Gastroesophageal sphincter (tissue), 3 donors: ENCODE measurements around the gene MLLT1.

ENCODE experiments used
- CTCF ChIP-seq, 4 experiments: fragments of 200-600 bp in 2 of 4; fragments of 450-650 bp in 2 of 4; sonication (generic) in 1 of 4; IDR thresholded peaks; one replicate each; pipeline ENCODE4 v1.5.1; 2017 to 2019; ENCODE audit warnings: antibody characterized with exemption in 4 of 4, mild to moderate bottlenecking in 2 of 4, moderate library complexity in 2 of 4
- POLR2A ChIP-seq, 2 donors: fragments of 450-650 bp; IDR thresholded peaks; one replicate each; pipeline ENCODE4 v1.6.1; 2017; ENCODE audit warnings: antibody characterized with exemption in 2 of 2, mild to moderate bottlenecking in 2 of 2, moderate library complexity in 1 of 2

GRCh38 chr19:6238256-6238642, 41.5 kb downstream of the MLLT1 start:
- TF ChIP-seq CTCF (IDR thresholded peaks at IDR 0.05) (no peak), POLR2A (IDR thresholded peaks at IDR 0.05) (no peak)
